Esophagus squamous epithelium (tissue), 5 donors: ENCODE measurements around the gene ZFHX3. TPM values are rescaled to one million over a fixed set of nuclear protein-coding genes. Genes with fewer than 3 reads are reported as not detected.
A peak's percentile ranks its signal among the peaks of the same experiment; 100 is the strongest.

Source experiments
- DNase-seq: peaks from one replicate; lab custom pipeline; 2025; lab: John Stamatoyannopoulos, UW
- H3K27ac ChIP-seq, 4 donors: fragments of 200-600 bp; sonication (generic); one replicate each; pipeline ENCODE4 v1.5.1; 2016 to 2019; ENCODE audit warnings: mild to moderate bottlenecking in 1 of 4
- H3K27me3 ChIP-seq, 4 donors: fragments of 200-600 bp; sonication (generic); 1 replicate in 3 of 4; 2 replicates in 1 of 4; pipeline versions ENCODE4 v1.5.1 to v1.6.0; 2017 to 2021; ENCODE audit warnings: antibody characterized with exemption in 1 of 4
- H3K36me3 ChIP-seq, 3 donors: fragments of 200-600 bp; sonication (generic); one replicate each; pipeline ENCODE4 v1.5.1; 2016 to 2019
- H3K4me1 ChIP-seq, 3 donors: fragments of 200-600 bp; sonication (generic); one replicate each; pipeline ENCODE4 v1.5.1; 2017 to 2019
- H3K4me3 ChIP-seq, 4 donors: fragments of 200-600 bp; sonication (generic); 1 replicate in 3 of 4; 2 replicates in 1 of 4; pipeline ENCODE4 v1.5.1; 2016 to 2019; ENCODE audit warnings: mild to moderate bottlenecking in 2 of 4, moderate library complexity in 1 of 4
- H3K9me3 ChIP-seq, 3 donors: fragments of 200-600 bp; sonication (generic); one replicate each; pipeline ENCODE4 v1.5.1; 2016 to 2019
- CTCF ChIP-seq, 6 experiments: fragments of 450-650 bp in 4 of 6; fragments of 200-600 bp in 2 of 6; sonication (generic) in 2 of 6; IDR thresholded peaks; one replicate each; pipeline ENCODE4 v1.5.1; 2016 to 2019; ENCODE audit warnings: antibody characterized with exemption in 6 of 6, mild to moderate bottlenecking in 4 of 6, moderate library complexity in 4 of 6
- POLR2A ChIP-seq, 4 donors: fragments of 450-650 bp; IDR thresholded peaks; one replicate each; pipeline ENCODE4 v1.6.1; 2017; ENCODE audit warnings: antibody characterized with exemption in 4 of 4, mild to moderate bottlenecking in 4 of 4, moderate library complexity in 3 of 4
- WGBS, 2 donors: methylation state at CpG; one replicate each; pipeline ENCODE4 v1.1.5; 2018; 5-methylcytosine and 5-hydroxymethylcytosine counted together
- intact Hi-C: fragments of 100-400 bp; cut with DNase I; formaldehyde crosslinking; loops from one replicate; pipeline ENCODE4 v1.15.0; 2022
- total RNA-seq, 4 donors: library from RNA; depleted of rRNA; stranded (reverse); fragments of >200 nt; gene quantifications; one replicate each; pipeline ENCODE4 v1.1.0, GENCODE V29; 2016
- donor health status: DM: yes; HTN: yes; CAD: no.

Gene ZFHX3
- total RNA-seq, 4 donors from 2014 or later = 3.5 to 12.8 (median 4.5) TPM

- H3K9me3 ChIP-seq = no peaks in the 10 kb centered on the region
- intact Hi-C loops = no loop called here
- TF ChIP-seq POLR2A (IDR thresholded peaks at IDR 0.05) (no peak), CTCF (IDR thresholded peaks at IDR 0.05) (no peak)
- H3K4me1 ChIP-seq = peaks cover 0 to 14% (median 0%) of the 10 kb centered on the region in 3 donors
- H3K27ac ChIP-seq = no peak overlapping the region
- no peak overlapping the region for H3K4me3 ChIP-seq
- H3K36me3 ChIP-seq = peaks cover 0 to 9% (median 0%) of the 10 kb centered on the region in 3 donors
- no peaks in the 10 kb centered on the region for H3K27me3 ChIP-seq
- WGBS, 2 donors = 78 to 81% methylated on average over 12 to 14 of the region's 14 CpGs
- no peak for DNase-seq
These were observed 187.0 kb downstream of the ZFHX3 start for GRCh38 chr16:72860726-72861562.

- peak overlapping the region in 2 of 4 donors; percentile 47 to 54 for H3K27ac ChIP-seq
- TF ChIP-seq CTCF (IDR thresholded peaks at IDR 0.05) (no peak), POLR2A (IDR thresholded peaks at IDR 0.05) (no peak)
- peaks cover 0 to 14% (median 0%) of the 10 kb centered on the region in 3 donors for H3K4me1 ChIP-seq
- H3K36me3 ChIP-seq = no peaks in the 10 kb centered on the region
- no peaks in the 10 kb centered on the region for H3K27me3 ChIP-seq
- H3K4me3 ChIP-seq = no peak overlapping the region
- DNase-seq = no peak
- H3K9me3 ChIP-seq = no peaks in the 10 kb centered on the region
- intact Hi-C loops = no loop called here
- WGBS, 2 donors = 91 to 93% methylated on average over 6 of the region's 6 CpGs
These were observed 188.3 kb downstream of the ZFHX3 start for GRCh38 chr16:72859581-72859980.

- TF ChIP-seq CTCF (IDR thresholded peaks at IDR 0.05) (no peak), POLR2A (IDR thresholded peaks at IDR 0.05) (no peak)
- H3K9me3 ChIP-seq = no peaks in the 10 kb centered on the region
- WGBS, 2 donors = 61 to 73% methylated on average over 18 to 20 of the region's 21 CpGs
- no peak for DNase-seq
- peak overlapping the region in 3 of 4 donors; percentile 47 to 61 (median 54) for H3K27ac ChIP-seq
- intact Hi-C loops = no loop called here
- H3K4me3 ChIP-seq = no peak overlapping the region
- no peaks in the 10 kb centered on the region for H3K36me3 ChIP-seq
- peaks cover 0 to 19% (median 0%) of the 10 kb centered on the region in 3 donors for H3K4me1 ChIP-seq
- H3K27me3 ChIP-seq = no peaks in the 10 kb centered on the region
These were observed 189.0 kb downstream of the ZFHX3 start for GRCh38 chr16:72858665-72859493.

GRCh38 chr16:72857834-72858664 is 189.9 kb downstream of the ZFHX3 start:
- TF ChIP-seq POLR2A (IDR thresholded peaks at IDR 0.05) = no peak
- no peak for TF ChIP-seq CTCF (IDR thresholded peaks at IDR 0.05)
- H3K9me3 ChIP-seq = no peaks in the 10 kb centered on the region
- peak overlapping the region in 3 of 4 donors; percentile 47 to 61 (median 54) for H3K27ac ChIP-seq
- DNase-seq = no peak
- 70 to 78% methylated on average over 10 to 14 of the region's 14 CpGs for WGBS, 2 donors
- no peaks in the 10 kb centered on the region for H3K27me3 ChIP-seq
- intact Hi-C loops = no loop called here
- no peak overlapping the region for H3K4me3 ChIP-seq
- peaks cover 0 to 22% (median 0%) of the 10 kb centered on the region in 3 donors for H3K4me1 ChIP-seq
- H3K36me3 ChIP-seq = no peaks in the 10 kb centered on the region
